ENCODE data around the gene CTDSP2. TPM values are rescaled to one million over a fixed set of nuclear protein-coding genes. Genes with fewer than 3 reads are reported as not detected.

CTDSP2 gene
- total and polyA plus RNA-seq, 2 of the 8 experiments (the other 6 are each of a cell fraction or from before 2014, with no cell fraction given) = 71.3 to 91.7 TPM

- H3K23me2 ChIP-seq (ENCODE audit: low read depth, low read length) = no peaks in the 10 kb centered on the region; the same call in 1 of the 2 replicates
- no peak overlapping the region for H2AFZ ChIP-seq (ENCODE audit: low read length)
- FAIRE-seq (no peak), DNase-seq (ENCODE audit: low read depth in 1 of 2, low spot score in 2 of 2) (no peak)
- ChIA-PET POLR2A (ENCODE audit: partially characterized antibody) (interaction anchor here (0.8 to 29.9 kb wide), 7 partner anchors 11 to 74 kb away, joined by 3 to 722 read pairs (median 10); partner anchors contain the start of gene CTDSP2), CTCF (ENCODE audit: partially characterized antibody) (interaction anchor here (1.9 to 6.7 kb wide), 8 partner anchors 10 to 60 kb away, joined by 7 to 58 read pairs (median 16); partner anchors contain the start of gene CTDSP2)
- H4K8ac ChIP-seq (ENCODE audit: extremely low read depth, insufficient read depth, low read length) = no peak overlapping the region
- H4K91ac ChIP-seq (replicated peaks; ENCODE audit: insufficient read length, low read length) = no peak overlapping the region
- no peak overlapping the region for H2BK12ac ChIP-seq (ENCODE audit: low read depth, low read length)
- no peak overlapping the region for H3K56ac ChIP-seq (replicated peaks; ENCODE audit: insufficient read length, low read depth, low read length)
- H3K27ac ChIP-seq (ENCODE audit: low read depth, low read length) = no peak overlapping the region
- H3K79me2 ChIP-seq (ENCODE audit: control insufficient read depth in 1 of 2, insufficient read depth in 2 of 2, low read length in 2 of 2) = no peaks in the 10 kb centered on the region
- H3K14ac ChIP-seq (ENCODE audit: insufficient read length) = no peak overlapping the region
- H3K4me3 ChIP-seq (ENCODE audit: extremely low read depth in 1 of 4, insufficient read depth in 2 of 4, low read depth in 3 of 4, low read length in 4 of 4) = no peak overlapping the region
- H3K9ac ChIP-seq (replicated peaks in 1 of 4; ENCODE audit: extremely low read depth in 1 of 4, low read depth in 3 of 4, low read length in 3 of 4) = no peak overlapping the region
- no peak overlapping the region for H3K4ac ChIP-seq (replicated peaks; ENCODE audit: insufficient read length, low read depth, low read length)
- WGBS, 2 experiments (ENCODE audit: extremely low coverage in 1 of 2, insufficient coverage in 1 of 2, insufficient read length in 1 of 2, insufficient replicate concordance in 2 of 2, low coverage in 1 of 2, low lambda C conversion rate in 2 of 2, missing lambda C conversion rate in 1 of 2) = 83% methylated on average over 1 of the region's 1 CpG; no CpG with 5 or more reads in 1 of the 2 experiments
- H3K9me3 ChIP-seq (ENCODE audit: insufficient read depth in 2 of 2, low read depth in 1 of 2, low read length in 1 of 2) = no peaks in the 10 kb centered on the region
- H3K4me2 ChIP-seq (ENCODE audit: insufficient read depth in 1 of 2, low read depth in 2 of 2, low read length in 2 of 2) = no peak overlapping the region; a peak in 1 of 4 replicates
- H3K36me3 ChIP-seq (ENCODE audit: control insufficient read depth in 2 of 4, insufficient read depth in 4 of 4, low read length in 3 of 4) = no peaks in the 10 kb centered on the region
- H4K5ac ChIP-seq (ENCODE audit: insufficient read length, low read depth, low read length) = no peak overlapping the region
- no peak overlapping the region for H2BK5ac ChIP-seq (ENCODE audit: low read depth, low read length)
- H3K18ac ChIP-seq (ENCODE audit: extremely low read depth, low read length) = no peak overlapping the region
- H4K20me1 ChIP-seq (replicated peaks in 1 of 2; ENCODE audit: control insufficient read depth in 1 of 2, insufficient read depth in 2 of 2, low read length in 2 of 2) = no peaks in the 10 kb centered on the region
- no peak overlapping the region for H2BK15ac ChIP-seq (ENCODE audit: low read length)
- H3K23ac ChIP-seq (ENCODE audit: insufficient read length) = no peak overlapping the region
- 0 out of 2 replicates have a peak, but pooled peaks have one; percentile 5 for TF ChIP-seq YY1 (IDR thresholded peaks at IDR 0.05; ENCODE audit: low read depth, low read length)
- TF ChIP-seq POLR2AphosphoS5 (IDR thresholded peaks at IDR 0.05; ENCODE audit: low read depth, low read length) = no peak
- H2AK5ac ChIP-seq (ENCODE audit: low read depth, low read length) = no peak overlapping the region
- peaks cover 0 to 6% (median 5%) of the 10 kb centered on the region in 4 experiments; a peak in 5 of 7 replicates for H3K4me1 ChIP-seq (replicated peaks in 1 of 4; ENCODE audit: control insufficient read depth in 3 of 4, insufficient read depth in 4 of 4, low read length in 3 of 4)
- no peak overlapping the region for H2BK20ac ChIP-seq (ENCODE audit: low read length)
- H3K27me3 ChIP-seq (replicated peaks in 1 of 4; ENCODE audit: control insufficient read depth in 3 of 4, extremely low read depth in 1 of 4, insufficient read depth in 3 of 4, low read length in 3 of 4) = peaks cover 0 to 20% (median 10%) of the 10 kb centered on the region in 4 experiments; a peak in 5 of 7 replicates
- H2BK120ac ChIP-seq (replicated peaks; ENCODE audit: low read depth, low read length) = no peak overlapping the region
- H3K79me1 ChIP-seq (ENCODE audit: low read depth, low read length) = no peaks in the 10 kb centered on the region
Measured at GRCh38 chr12:57863676-57864075, 17.1 kb upstream of the CTDSP2 start.

Data from H1 (cell line).